HG02981 (cell line): Measurements from ENCODE around the gene IFNA2.
"Not testable (repeated sequence)": the region's sequence is repeated elsewhere in the genome, so short reads cannot be mapped to it uniquely, and the experiment has no call there.

Experiments used
- ATAC-seq: cut with Tn5 transposase; IDR thresholded peaks from one replicate; pipeline ENCODE4 v1.9.1; 2021; ENCODE audit warnings: mild to moderate bottlenecking, moderate library complexity; ENCODE audit not compliant: unreplicated experiment

IFNA2 gene

DNA sequence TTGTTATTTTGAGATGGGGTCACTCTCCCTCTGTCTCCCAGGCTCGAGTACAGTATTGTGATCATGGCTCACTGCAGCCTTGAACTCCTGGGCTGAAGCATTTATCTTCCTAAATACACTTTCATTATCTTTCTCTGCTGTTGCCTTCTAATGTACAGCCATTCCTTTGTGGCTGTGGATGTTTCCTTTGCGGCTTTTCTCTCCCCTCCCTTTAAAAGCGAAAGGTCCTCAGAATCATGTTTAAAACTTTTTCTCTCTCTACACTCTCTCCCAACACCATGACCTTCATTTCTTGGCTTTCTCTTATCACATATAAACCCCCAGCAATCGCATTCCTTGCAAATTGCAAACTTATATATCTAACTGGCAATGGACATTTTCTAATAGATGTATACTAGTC lies 1.6 kb downstream of the IFNA2 start:
- no peak for ATAC-seq

- ATAC-seq = peak; percentile 98
Observed at GRCh38 chr9:21381448-21382339, 3.5 kb downstream of the IFNA2 start.

GRCh38 chr9:21371467-21371866 lies 13.7 kb downstream of the IFNA2 start:
- ATAC-seq = not testable (repeated sequence)

DNA sequence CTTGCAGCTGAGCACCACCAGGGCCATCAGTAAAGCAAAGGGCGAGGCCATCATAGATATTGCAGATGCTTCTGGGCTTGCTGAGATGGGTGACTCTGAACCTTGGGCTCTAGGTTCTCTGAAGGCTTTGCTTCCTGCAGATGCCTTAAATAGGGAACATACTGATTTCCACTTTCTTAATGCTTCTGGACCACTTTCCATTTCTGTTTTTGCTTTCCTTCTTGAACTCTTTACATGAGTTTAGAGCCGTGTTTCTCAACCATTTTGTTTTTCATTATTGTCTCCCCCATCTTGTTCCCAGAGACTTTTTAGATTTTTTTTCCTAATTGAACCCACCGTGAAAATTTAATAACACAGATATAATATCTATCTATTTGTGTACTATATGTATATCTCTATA lies 17.2 kb downstream of the IFNA2 start, which contains the start of gene IFNA13:
Gene IFNA13, minus strand, starts transcription at position 101 of the 400 bp plus-strand sequence. Its CDS starts 47 bp downstream, at position 54.
- no peak for ATAC-seq

DNA sequence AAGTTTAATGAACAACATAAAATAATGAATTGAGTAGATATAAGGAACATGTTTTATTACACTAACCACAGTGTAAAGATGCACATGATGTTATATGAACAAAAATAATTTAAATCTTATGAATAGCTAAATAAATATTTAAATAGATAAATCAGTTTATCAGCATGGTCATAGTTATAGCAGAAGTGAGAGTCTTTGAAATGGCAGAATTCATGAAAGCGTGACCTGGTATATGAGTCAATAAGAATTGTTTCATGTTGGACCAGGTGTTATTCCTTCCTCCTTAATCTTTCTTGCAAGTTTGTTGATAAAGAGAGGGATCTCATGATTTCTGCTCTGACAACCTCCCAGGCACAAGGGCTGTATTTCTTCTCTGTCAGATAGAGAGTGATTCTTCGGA lies 18.0 kb downstream of the IFNA2 start:
- peak; percentile 94 for ATAC-seq

GRCh38 chr9:21362287-21362686 lies 22.9 kb downstream of the IFNA2 start:
- no peak for ATAC-seq

DNA sequence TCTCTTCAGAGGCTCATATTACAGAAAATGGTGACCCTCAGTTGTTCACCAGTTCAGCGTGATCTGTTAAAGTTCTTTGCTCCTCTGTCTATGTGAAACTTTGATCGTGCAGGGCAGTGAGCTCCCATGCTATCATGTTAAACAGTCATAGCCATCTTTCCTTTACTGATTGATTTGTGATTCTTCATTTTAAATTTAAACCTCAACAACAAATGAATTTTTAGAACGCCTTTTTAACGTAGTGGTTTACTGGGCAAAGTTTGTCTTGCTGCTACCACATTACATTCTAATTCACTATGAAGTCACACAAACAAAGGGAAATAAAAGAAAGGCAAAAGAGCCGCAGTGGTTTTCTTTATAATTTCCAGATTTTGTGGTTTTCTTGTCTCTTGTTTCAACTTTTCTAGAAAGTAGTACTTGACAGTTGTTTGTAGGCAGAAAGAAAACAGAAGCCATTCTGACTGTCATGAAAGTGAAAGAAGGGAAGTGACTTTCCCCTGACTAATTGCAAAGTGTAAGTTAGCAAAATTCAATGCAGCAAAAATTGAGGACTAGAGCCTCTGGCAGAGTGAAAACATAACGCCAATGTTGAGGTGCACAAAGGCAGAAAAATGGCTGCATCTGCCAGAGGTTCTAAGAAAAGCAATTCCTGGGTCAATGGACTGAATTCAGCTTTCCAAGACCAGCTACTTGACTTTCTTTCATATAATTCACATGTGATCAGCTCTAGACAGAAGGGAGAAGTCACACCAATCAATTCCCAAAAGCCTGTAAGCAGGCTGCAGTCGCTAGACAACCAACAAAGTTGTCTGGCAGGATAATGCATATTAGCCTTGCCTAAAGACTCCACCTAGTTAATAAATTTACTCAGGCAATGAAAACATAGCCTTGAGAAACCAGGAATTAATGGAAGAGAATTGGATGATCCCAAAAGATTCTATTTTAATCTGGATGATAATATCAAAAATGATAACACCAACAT lies 27.4 kb downstream of the IFNA2 start:
- peak; percentile 83 for ATAC-seq

DNA sequence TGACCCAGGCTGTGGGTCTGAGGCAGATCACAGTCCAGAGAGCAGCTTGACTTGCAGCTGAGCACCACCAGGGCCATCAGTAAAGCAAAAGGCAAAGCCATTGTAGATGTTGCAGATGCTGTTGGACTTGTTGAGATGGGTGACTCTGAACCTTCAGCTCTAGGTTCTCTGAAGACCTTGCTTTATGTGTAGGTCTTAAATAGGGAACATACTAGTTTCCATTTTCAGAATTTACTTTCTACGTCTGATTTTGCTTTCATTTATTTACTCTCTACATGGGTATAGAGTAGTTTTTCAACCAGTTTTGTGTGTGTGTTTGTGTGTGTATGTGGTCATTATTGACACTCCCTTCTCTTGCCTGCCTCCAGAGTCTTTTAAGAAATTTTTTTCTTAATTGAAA lies 34.4 kb downstream of the IFNA2 start, which contains the start of gene IFNA6:
Gene IFNA6, minus strand, starts transcription at position 101 of the 400 bp plus-strand sequence. Its CDS starts 0 bp downstream, at position 101.
- ATAC-seq = no peak

DNA sequence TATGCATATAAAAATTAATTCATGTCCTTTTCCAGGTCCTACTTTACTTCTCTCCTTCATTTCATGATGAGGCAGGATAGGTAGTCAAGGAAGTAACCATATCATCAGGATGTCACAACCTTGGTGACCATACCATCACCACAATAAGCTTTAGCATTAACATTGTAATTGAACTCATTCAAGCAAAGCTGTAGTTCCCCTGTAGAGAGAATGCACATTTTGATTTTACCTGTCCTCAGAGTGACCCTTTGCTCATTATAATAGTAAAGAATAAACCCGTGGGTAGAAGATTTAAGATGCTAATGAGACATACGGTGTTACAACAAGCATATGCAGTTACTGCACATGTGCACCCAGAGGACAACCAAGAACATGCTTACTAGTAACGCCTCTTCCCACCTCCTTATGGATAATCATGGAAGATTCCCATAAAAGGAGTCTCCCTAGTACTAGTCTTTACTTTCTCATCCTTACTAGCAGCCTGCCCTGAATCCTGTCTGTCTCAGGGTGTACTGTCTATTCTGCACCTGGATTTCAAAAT lies 36.7 kb downstream of the IFNA2 start:
- peak; percentile 75 for ATAC-seq

GRCh38 chr9:21340735-21341134 lies 44.5 kb downstream of the IFNA2 start:
- ATAC-seq = no peak

GRCh38 chr9:21336457-21336856 lies 48.7 kb downstream of the IFNA2 start:
- no peak for ATAC-seq

GRCh38 chr9:21334701-21335632 lies 50.2 kb downstream of the IFNA2 start, which contains the start of gene KLHL9:
TSS of gene KLHL9 (minus strand) at chr9:21335404. CDS start at chr9:21334859, 545 bp downstream.
- peak; percentile 83 for ATAC-seq
